Esophagus muscularis mucosa (tissue), 4 donors: ENCODE results near the gene RIPPLY1. TPM values are rescaled to one million over a fixed set of nuclear protein-coding genes. Genes with fewer than 3 reads are reported as not detected.
A peak's percentile ranks its signal among the peaks of the same experiment; 100 is the strongest.
"Not testable (repeated sequence)": the region's sequence is repeated elsewhere in the genome, so short reads cannot be mapped to it uniquely, and the experiment has no call there.

Experiments used
- DNase-seq: peaks from one replicate; pipeline ENCODE4 v3.0.0-alpha.2; 2017; ENCODE audit errors: extremely low spot score
- H3K27ac ChIP-seq, 4 donors: fragments of 200-600 bp; sonication (generic); replicated peaks in 1 of 4; 1 replicate in 3 of 4; 2 replicates in 1 of 4; pipeline ENCODE4 v1.5.1; 2016 to 2019; ENCODE audit warnings: mild to moderate bottlenecking in 1 of 4
- H3K27me3 ChIP-seq, 4 donors: fragments of 200-600 bp; sonication (generic); one replicate each; pipeline versions ENCODE4 v1.5.1 to v1.6.0; 2016 to 2019
- H3K36me3 ChIP-seq, 4 donors: fragments of 200-600 bp; sonication (generic); one replicate each; pipeline ENCODE4 v1.5.1; 2016 to 2019
- H3K4me1 ChIP-seq, 4 donors: fragments of 200-600 bp; sonication (generic); one replicate each; pipeline ENCODE4 v1.5.1; 2016 to 2019
- H3K4me3 ChIP-seq, 4 donors: fragments of 200-600 bp; sonication (generic); 1 replicate in 2 of 4; 2 replicates in 2 of 4; pipeline ENCODE4 v1.5.1; 2016 to 2019; ENCODE audit warnings: mild to moderate bottlenecking in 4 of 4, moderate library complexity in 1 of 4
- H3K9me3 ChIP-seq, 4 donors: fragments of 200-600 bp; sonication (generic); 1 replicate in 3 of 4; 2 replicates in 1 of 4; pipeline ENCODE4 v1.5.1; 2016 to 2019
- EP300 ChIP-seq: sonication (generic); formaldehyde crosslinking; IDR thresholded peaks from one replicate; pipeline ENCODE4 v1.6.1; 2017; ENCODE audit warnings: antibody characterized with exemption
- POLR2A ChIP-seq: fragments of 450-650 bp; IDR thresholded peaks from one replicate; pipeline ENCODE4 v1.6.1; 2017; ENCODE audit warnings: antibody characterized with exemption, moderate library complexity, mild to moderate bottlenecking, low read depth
- POLR2AphosphoS5 ChIP-seq, 2 donors: sonication (generic); formaldehyde crosslinking; IDR thresholded peaks; one replicate each; pipeline ENCODE4 v1.6.1; 2017; ENCODE audit warnings: antibody characterized with exemption in 2 of 2
- WGBS: methylation state at CpG from one replicate; pipeline ENCODE4 v1.1.5; 2018; 5-methylcytosine and 5-hydroxymethylcytosine counted together
- intact Hi-C: fragments of 100-400 bp; cut with DNase I; formaldehyde crosslinking; loops from one replicate; pipeline ENCODE4 v1.15.1; 2023
- total RNA-seq, 4 donors: library from RNA; depleted of rRNA; stranded (reverse); fragments of >200 nt; gene quantifications; one replicate each; pipeline versions ENCODE4 v1.1.0 to v1.2.1, GENCODE V29; 2016
- TF ChIP-seq, protein P1 (sequence below), 3 experiments: fragments of 200-600 bp in 2 of 3; fragments of 450-650 bp in 1 of 3; sonication (generic) in 2 of 3; IDR thresholded peaks; one replicate each; pipeline ENCODE4 v1.5.1; 2017 to 2019; ENCODE audit warnings: antibody characterized with exemption in 3 of 3, mild to moderate bottlenecking in 2 of 3, moderate library complexity in 1 of 3

RIPPLY1 gene
- total RNA-seq, 4 donors from 2014 or later, result not detected

DNA sequence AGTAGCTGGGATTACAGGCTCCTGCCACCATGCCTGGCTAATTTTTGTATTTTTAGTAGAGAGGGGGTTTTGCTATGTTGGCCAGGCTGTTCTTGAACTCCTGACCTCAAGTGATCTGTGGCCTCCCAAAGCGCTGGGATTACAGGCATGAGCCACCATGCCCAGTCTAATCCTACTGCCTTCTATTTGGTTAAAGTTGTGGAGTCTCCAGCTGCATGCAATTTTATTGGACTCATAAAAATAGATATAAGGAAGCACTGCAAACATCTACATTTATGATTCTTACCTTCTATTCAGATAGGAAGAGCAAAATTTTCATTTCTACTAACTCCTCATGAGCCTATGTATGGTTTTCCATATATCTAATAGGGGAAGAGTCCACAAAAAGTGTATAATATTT lies 13.7 kb downstream of the RIPPLY1 start:
- Histone ChIP-seq H3K9me3 (no peaks in the 10 kb centered on the region), H3K27me3 (no peaks in the 10 kb centered on the region), H3K36me3 (no peaks in the 10 kb centered on the region), H3K4me3 (no peak overlapping the region), H3K27ac (no peak overlapping the region), H3K4me1 (peaks cover 0 to under 1% (median under 1%) of the 10 kb centered on the region in 4 donors)
- WGBS, result 75% methylated on average over 1 of the region's 1 CpG
- no peak for DNase-seq
- no peak for TF ChIP-seq POLR2AphosphoS5 (IDR thresholded peaks at IDR 0.05)
- TF ChIP-seq, protein P1, sequence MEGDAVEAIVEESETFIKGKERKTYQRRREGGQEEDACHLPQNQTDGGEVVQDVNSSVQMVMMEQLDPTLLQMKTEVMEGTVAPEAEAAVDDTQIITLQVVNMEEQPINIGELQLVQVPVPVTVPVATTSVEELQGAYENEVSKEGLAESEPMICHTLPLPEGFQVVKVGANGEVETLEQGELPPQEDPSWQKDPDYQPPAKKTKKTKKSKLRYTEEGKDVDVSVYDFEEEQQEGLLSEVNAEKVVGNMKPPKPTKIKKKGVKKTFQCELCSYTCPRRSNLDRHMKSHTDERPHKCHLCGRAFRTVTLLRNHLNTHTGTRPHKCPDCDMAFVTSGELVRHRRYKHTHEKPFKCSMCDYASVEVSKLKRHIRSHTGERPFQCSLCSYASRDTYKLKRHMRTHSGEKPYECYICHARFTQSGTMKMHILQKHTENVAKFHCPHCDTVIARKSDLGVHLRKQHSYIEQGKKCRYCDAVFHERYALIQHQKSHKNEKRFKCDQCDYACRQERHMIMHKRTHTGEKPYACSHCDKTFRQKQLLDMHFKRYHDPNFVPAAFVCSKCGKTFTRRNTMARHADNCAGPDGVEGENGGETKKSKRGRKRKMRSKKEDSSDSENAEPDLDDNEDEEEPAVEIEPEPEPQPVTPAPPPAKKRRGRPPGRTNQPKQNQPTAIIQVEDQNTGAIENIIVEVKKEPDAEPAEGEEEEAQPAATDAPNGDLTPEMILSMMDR (IDR thresholded peaks at IDR 0.05), result no peak
- no peak for TF ChIP-seq POLR2A
- intact Hi-C loops, result no loop called here

DNA sequence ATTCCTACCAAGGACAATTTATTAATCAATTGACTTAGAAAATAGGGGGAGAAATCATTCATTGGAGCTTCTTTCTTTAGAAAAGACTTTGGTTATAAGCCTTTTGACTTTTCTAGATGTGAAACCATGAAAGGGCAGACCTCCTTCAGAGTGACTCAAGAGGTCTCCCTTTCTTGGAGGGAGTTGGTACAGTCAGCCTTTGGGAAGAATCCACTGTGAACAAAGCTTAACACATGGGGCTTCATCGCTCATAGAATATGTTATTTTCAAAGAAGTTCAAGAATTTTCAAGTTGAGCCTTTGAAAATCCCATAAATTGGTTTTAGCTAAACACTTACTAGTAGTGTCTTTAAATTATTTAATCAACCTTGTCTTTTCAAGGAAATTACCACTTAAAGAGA lies 28.0 kb downstream of the RIPPLY1 start:
- Histone ChIP-seq H3K27ac (no peak overlapping the region), H3K9me3 (no peaks in the 10 kb centered on the region), H3K36me3 (no peaks in the 10 kb centered on the region), H3K27me3 (no peaks in the 10 kb centered on the region), H3K4me1 (no peaks in the 10 kb centered on the region), H3K4me3 (no peak overlapping the region)
- TF ChIP-seq POLR2A (no peak), POLR2AphosphoS5 (IDR thresholded peaks at IDR 0.05) (no peak), EP300 (no peak)
- WGBS, result 63% methylated on average over 1 of the region's 1 CpG
- DNase-seq, result no peak
- intact Hi-C loops, result no loop called here

DNA sequence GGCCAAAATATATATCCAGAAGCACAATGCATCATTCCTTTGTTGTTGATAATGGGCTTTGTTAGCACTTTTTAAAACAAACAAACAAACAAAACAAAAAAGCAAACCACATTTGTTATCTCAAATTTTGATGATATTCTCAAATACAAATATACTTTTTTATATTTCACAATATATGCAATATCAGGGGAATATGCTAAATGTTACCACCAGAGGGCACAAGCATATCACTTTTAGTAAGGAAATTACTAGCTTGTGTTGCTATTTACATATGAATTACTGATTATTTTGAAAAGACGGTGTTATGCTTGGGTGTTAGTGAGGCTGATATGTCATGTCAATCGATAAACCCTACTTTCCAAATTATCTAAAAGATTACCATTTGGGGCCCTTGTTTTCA lies 29.1 kb downstream of the RIPPLY1 start:
- Histone ChIP-seq H3K27me3 (no peaks in the 10 kb centered on the region), H3K36me3 (no peaks in the 10 kb centered on the region), H3K27ac (no peak overlapping the region), H3K9me3 (no peaks in the 10 kb centered on the region), H3K4me3 (no peak overlapping the region), H3K4me1 (no peaks in the 10 kb centered on the region)
- intact Hi-C loops, result no loop called here
- no peak for DNase-seq
- WGBS, result 46% methylated on average over 2 of the region's 2 CpGs
- TF ChIP-seq POLR2AphosphoS5 (IDR thresholded peaks at IDR 0.05), result no peak
- TF ChIP-seq, protein P1 (IDR thresholded peaks at IDR 0.05), result peak; percentile 34 to 42 (median 40)

DNA sequence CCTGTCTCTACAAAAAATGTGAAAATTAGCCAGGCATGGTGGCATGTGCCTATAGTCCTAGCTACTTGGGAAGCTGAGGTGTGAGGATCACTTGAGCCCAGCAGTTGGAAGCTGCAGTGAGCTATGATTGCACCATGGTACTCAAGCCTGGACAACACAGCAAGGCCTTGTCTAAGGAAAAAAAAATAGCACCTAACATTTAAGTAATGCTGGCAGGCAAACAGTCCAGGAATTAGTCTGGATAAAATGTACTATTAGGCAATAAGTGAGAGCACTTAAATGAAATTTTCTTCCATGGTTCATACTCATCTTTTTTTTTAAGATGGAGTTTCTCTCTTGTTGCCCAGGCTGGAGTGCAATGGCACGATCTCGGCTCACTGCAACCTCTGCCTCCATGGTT lies 30.3 kb downstream of the RIPPLY1 start:
- H3K4me1 ChIP-seq, H3K27ac ChIP-seq, intact Hi-C loops, H3K36me3 ChIP-seq, DNase-seq, H3K27me3 ChIP-seq, H3K9me3 ChIP-seq, H3K4me3 ChIP-seq: not testable (repeated sequence)
- 93% methylated on average over 2 of the region's 2 CpGs for WGBS

DNA sequence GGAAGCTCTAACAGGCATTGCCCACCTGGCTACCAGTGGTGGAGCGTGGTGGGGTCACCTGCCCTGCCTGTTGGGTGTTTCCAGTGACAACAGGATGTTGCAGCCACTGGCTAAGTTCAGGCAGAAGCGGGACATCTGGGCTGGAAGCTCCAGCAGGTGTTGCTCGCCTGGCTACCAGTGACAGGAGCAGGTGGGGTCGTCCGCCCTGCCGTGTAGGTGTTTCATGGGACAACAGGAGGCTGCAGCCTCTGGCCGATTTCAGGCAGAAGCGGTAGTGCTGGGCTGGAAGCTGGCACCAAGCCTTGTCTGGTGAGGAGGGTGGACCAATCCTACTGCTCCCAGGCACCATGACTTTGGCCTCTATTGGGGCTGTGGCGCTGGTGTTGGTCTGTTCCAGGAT lies 39.4 kb downstream of the RIPPLY1 start:
- 93% methylated on average over 8 of the region's 9 CpGs for WGBS

More for the DNA sequence above, 39.4 kb downstream of the RIPPLY1 start:
- Histone ChIP-seq H3K9me3 (peaks cover 0 to 6% (median 0%) of the 10 kb centered on the region in 4 donors), H3K4me1 (no peaks in the 10 kb centered on the region), H3K27me3 (no peaks in the 10 kb centered on the region), H3K27ac (no peak overlapping the region), H3K36me3 (no peaks in the 10 kb centered on the region), H3K4me3 (no peak overlapping the region)
- intact Hi-C loops, result no loop called here
- DNase-seq, result no peak
- TF ChIP-seq EP300, result no peak
- TF ChIP-seq, protein P1 (IDR thresholded peaks at IDR 0.05), result no peak
- no peak for TF ChIP-seq POLR2A
- no peak for TF ChIP-seq POLR2AphosphoS5 (IDR thresholded peaks at IDR 0.05)
